NCI-H524 treated with DMSO at 0.1 percent for 48 hours (cell line): Measurements from ENCODE around the gene AKAP7.
A peak's percentile ranks its signal among the peaks of the same experiment; 100 is the strongest.

Experiments used
- DNase-seq: peaks from one replicate; lab custom pipeline; 2025; lab: John Stamatoyannopoulos, UW

Gene AKAP7

GRCh38 chr6:131199568-131200272 is 64.5 kb downstream of the AKAP7 start:
- no peak for DNase-seq

GRCh38 chr6:131205481-131206244 is 70.4 kb downstream of the AKAP7 start:
- DNase-seq: no peak

- no peak for DNase-seq
These were observed 71.4 kb downstream of the AKAP7 start for GRCh38 chr6:131206463-131207251.

DNA sequence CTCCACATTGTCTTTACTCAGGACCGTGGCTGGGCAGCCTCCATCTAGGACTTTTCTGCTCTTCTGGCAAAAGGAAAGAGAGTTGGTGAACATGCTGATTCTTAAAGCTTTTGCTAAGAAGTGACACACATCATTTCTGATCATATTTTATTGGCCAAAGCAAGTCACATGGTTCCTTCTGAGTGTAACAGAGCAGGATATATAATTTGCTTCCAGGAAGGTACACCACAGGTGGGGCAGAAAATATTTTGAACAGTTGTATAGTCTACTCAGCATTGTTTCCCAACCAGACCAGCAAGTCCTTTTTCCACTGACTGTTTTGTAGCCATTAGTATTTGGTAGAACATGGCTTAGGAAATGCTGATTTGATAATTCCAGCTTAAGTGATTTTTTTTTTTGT is 73.5 kb downstream of the AKAP7 start:
- no peak for DNase-seq

DNA sequence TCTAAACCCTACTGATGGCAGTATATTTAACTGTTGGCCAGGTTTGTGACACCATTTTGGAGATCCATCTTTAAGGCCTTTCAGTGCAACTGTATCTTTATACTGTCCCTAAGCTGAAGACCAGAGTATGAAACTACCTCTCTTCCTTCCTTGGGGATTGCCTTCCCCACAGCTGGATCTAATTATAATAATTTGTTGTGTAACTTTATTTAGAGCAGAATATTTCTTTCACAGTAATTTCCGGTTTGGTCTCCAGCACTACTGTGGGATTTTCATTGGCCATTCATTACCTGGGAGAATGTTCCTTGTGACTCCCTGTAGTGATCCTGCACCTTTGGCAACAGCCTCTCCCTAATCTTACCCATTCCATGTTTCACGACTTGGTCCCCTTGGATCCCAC is 75.2 kb downstream of the AKAP7 start:
- DNase-seq: no peak

DNA sequence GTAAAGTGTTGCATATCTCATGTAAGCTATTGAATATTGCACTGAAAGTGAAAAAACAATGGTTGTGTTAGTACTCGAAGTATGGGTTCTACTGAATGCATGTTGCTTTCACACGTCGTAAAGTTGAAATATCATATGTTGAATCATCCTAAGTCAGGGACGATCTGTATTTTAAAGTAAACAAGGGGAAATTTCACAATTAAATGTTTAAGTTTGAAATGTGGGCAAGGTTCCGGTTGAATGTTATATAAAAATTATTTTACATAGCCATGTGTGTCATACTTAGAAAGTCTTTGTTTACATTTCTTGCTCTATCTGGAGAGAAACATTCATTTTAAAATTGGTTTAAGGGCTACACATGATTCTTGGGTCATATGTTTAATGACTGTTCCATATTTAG is 76.8 kb downstream of the AKAP7 start:
- no peak for DNase-seq

GRCh38 chr6:131212913-131213312 is 77.6 kb downstream of the AKAP7 start:
- no peak for DNase-seq

- no peak for DNase-seq
These were observed 78.3 kb downstream of the AKAP7 start for GRCh38 chr6:131213501-131213990.

DNA sequence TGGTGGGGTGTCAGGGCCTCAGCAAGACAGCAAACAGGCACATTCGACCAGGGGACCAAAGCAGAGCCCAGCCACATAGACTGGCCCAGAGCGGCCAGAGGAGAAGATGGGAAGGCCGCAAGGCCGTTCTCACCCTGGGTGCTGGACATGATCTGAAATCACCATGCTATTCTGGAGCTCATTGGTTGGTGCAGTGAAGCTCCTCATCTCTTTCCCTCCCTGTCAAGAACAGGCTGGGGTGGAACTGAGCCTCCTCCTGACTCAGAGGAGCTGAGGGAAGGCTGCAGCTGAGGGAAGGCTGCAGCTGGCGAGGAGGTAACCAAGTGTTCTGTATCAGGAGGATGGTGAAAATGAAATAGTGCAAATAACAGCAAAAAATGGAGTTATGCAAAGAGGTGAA is 80.0 kb downstream of the AKAP7 start:
- DNase-seq: no peak

DNA sequence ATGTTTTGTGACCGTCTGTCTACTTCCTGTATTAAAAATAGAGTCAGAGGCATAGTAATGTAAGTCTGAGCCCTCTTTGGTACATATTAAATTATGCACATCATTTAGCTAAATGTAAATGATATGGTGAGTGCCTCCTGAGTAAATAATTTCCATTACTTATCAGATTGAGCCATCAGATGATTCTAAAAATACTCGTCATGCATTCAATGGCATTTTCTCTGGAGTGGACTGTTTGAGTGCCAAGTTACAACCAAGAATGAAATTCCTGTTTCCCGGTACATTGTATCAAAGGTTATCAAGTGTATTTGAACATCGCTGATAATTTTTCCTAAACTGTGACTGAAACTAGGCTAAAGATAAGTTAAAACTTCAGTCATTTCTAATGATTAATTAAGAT is 81.0 kb downstream of the AKAP7 start:
- DNase-seq: no peak

- no peak for DNase-seq
These were observed 87.5 kb downstream of the AKAP7 start for GRCh38 chr6:131222773-131223172.

GRCh38 chr6:131223416-131223815 is 88.1 kb downstream of the AKAP7 start:
- no peak for DNase-seq

DNA sequence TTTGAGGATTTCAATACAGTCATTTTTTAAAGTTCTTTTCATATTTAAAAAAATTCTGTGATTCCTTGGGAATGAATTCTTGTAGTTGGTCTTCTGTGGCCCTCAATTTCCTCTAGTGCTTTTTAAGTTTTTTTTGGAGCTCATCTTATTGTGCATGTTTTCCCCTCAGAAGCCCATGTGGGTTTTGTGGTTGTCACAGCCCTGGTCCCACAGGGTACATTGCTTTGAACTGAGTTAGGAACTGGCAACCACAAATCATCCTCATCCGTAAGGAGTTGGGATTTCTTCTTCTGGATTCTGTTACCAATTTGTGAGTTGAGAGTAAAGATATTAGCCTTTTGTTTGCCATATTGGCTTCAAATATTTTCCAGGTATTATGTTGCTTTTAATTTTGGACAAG is 89.9 kb downstream of the AKAP7 start:
- no peak for DNase-seq

DNA sequence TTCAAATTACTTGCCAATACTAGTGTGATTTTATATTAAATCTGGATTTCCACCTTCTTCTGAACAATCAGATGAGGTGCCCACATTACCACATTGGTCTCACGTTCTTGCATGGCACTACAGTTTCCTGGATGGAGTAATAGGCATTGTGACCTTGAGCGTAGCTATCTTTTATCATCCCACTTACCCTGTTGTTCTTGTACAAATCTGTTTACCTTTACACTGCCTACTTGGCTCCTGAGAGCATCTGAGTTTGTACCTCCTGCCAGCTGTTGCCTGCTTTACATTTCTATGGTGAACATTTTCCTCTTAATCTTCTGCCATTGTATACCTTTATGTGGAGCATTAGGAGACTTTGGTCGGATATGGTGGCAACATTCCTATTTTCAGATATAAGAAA is 90.7 kb downstream of the AKAP7 start:
- no peak for DNase-seq

DNA sequence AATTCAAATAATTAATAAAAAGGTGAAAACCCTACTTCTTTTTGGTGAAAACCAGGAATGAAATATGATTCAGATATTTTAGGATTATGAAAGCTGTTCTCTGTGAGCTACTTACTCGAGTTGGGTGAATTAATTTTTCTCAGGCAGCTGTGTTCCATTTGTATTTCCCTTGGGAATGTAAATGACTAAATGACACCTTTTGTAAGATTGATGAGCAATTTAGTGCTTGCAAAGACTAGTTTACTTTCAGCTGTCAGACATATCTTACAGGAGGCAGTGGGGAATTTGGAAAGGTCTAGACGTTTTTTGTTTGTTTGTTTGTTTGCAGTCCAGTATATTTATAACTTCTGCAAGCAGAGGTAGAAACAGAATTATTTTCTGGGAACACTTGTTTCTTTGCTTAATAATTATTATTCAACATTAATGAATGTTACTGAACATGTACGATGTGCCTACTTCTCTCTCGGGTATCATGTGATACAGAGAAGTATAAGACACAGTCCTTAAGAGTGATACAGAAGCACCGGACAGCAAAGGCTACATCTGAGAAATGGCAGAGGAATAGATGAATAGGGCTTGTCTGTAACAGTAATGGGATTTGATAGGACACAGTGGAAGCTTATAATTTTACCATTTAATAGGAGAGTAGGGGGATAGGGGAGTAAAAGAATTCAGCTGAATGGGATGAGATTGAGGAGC is 91.3 kb downstream of the AKAP7 start:
- no peak for DNase-seq

GRCh38 chr6:131227158-131227543 is 91.9 kb downstream of the AKAP7 start:
- no peak for DNase-seq

DNA sequence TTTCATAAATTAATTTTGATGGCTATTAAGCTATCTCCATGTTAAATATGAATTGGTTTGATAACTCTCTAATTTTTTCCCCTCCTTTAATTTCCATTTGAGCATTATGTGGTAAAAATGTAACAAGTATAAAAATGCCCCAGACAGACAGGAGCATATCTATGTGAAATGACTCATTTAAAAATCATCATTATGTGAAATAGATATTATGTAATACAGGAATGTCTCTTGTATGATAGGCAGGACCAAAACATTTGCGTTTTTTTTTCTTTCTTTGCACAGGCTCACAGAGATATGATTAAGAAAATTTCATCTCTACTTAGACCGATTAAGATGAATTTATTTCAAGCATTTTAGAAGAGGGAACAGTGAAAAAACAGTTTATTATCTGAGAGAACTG is 95.8 kb downstream of the AKAP7 start:
- DNase-seq: no peak

DNA sequence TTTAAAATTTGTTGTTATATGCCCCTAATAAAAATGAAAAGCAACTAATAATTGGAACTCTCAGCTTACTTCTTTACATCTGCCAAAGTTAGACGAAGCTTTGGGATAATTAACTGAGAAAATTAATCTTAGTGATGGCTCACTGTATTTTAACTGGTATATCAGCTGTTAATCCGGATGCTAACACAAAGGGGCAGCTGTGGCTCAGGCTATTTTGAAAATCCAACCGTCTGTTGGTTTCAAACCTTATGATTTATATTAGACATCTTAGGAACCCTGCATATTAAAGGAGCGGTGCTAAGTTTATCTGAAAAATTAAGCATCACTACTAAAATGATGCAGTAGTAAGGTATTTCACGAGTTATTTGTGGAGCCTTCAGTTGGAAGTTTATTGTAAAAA is 96.6 kb downstream of the AKAP7 start:
- DNase-seq: peak; percentile 83

GRCh38 chr6:131244942-131245341 is 109.7 kb downstream of the AKAP7 start:
- DNase-seq: no peak

- DNase-seq: no peak
These were observed 114.9 kb downstream of the AKAP7 start for GRCh38 chr6:131250122-131250521.

DNA sequence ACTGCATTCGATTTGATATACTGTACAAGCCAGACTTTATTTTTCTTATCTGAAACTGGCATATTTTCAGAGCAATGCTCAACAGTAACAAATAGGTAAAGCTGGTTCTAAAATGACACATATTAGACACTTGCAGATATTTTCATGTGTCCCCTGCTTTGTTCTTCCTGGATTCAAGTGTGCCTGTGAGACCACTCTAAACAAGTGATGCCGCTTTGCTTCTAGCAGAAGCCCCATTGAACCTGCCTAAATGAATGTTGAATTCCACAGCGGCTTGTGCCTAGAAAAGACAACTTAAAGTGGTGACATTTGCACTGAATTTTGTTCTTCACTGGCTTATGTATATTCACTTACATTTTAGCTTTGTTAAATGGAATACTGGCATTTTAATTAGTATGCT is 115.7 kb downstream of the AKAP7 start:
- no peak for DNase-seq

- DNase-seq: no peak
These were observed 116.4 kb downstream of the AKAP7 start for GRCh38 chr6:131251590-131252199.
